GM21526 (cell line): ENCODE results near the gene PRND.
"Not testable (repeated sequence)": the region's sequence is repeated elsewhere in the genome, so short reads cannot be mapped to it uniquely, and the experiment has no call there.

ENCODE experiments used
- ATAC-seq: cut with Tn5 transposase; IDR thresholded peaks from one replicate; pipeline ENCODE4 v1.9.1; 2021; ENCODE audit warnings: moderate library complexity; ENCODE audit not compliant: unreplicated experiment, low FRiP score

Gene PRND

DNA sequence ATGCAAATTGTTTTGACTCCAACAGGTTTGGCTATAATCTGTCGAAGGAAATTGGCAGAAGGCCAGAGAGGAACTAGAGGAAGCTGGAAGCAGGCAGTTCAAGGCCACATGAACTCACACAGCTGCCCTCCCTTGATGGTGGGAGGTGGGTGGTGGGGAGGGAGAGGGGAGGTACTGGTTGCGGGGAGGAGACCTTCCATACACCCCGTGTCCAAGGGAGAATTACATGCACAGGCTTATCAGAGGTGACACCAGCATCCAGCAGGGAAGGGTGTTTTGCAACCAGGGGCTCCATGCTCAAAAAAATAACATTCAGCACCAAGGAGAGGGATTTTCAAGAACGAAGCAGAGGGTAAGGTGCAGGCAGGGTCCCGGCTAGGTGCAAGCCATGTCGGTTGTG, 9.1 kb downstream of the PRND start:
- ATAC-seq, result no peak

GRCh38 chr20:4736875-4737274, 15.2 kb downstream of the PRND start:
- ATAC-seq, result no peak

DNA sequence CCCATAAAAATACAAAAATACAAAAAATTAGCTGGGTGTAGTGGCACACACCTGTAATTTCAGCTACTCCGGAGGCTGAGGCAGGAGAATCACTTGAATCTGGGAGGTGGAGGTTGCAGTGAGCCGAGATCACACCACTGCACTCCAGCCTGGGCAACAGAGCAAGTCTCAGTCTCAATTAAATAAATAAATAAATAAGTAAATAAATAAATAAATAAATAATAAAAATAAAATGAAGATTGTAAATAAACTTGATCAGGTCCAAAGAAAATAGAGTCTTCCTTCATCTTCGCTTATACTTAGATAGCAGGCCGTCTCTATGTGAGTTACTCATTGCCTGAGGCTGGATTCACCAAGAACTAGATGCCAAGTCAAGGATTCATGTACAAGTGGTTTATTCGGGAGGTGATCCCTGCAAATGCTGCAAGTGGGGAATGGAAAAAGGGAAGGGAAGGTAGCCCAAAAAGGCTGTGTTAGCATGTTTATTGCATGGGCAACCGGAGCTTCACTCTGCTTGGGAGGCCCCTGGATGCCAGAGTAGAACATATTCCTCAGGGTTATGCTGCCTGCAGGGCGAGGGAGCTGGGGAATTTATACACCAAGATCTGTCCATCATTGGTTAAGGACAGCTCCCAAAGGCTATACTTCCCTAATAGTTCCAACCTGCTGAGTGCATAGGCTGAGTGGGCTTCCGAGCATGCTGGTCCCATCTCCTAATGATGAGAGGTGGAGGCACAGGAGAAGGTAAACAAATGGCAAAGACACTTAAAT, 16.3 kb downstream of the PRND start:
- ATAC-seq, result no peak

- no peak for ATAC-seq
These were observed 19.2 kb downstream of the PRND start for GRCh38 chr20:4740774-4741431.

DNA sequence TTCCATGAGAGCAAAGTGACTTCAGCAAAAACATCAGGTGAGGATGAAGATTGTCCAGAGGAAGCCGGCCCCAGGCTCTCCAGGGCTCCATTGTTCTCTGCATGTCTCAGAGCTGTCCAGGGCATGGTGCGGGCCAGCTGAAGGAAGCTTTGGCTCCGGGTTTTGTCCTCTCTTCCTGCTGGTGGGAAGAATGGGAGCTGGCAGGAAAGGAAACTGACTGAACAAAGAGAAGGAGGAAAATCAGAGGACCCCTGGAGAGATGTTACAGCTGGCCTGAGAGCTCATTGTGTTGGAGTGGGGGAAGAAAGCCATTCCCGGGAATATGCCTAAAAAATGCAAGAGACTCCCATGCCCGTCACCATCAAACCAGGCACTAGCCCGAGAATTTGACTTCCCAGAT, 27.1 kb downstream of the PRND start:
- no peak for ATAC-seq

DNA sequence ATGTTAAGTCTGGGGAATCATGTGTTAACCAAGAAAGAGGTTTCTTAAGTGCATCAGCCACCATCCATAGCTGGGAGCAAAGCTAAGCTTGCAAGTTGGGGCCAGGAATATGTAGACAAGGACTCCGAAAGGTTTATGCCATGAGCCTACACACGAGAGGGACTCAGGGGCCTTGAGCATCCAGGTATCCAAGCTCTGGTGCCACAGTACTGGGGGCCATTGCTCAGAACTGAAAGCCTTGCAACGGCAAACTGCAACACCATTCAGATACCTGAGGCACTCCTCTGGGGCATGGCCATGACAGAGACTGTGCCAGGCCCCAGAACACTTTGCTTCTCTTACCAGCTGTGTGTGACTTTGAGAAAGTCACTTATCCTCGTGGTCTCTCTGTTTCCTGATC, 27.6 kb downstream of the PRND start:
- ATAC-seq, result no peak

DNA sequence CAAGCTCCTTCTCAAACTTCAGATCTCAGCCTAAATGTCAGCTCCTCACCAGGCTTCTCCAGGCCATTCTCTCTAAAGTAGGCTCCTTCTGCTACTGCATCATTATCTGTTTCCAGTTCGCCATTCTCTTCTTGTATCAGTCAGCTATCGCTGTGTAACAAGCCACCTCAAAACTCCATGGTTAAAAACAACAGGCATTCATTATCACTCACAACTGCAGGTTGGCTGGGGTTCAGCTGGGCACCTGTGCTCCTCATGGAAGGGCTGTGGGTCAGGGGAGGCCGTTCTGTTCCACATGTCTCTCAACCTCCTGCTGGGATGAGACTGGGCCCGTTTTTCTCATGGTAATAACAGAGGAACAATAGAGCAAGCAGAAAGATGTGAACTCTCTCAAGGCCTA, 28.7 kb downstream of the PRND start:
- ATAC-seq, result no peak

- not testable (repeated sequence) for ATAC-seq
These were observed 37.6 kb downstream of the PRND start for GRCh38 chr20:4759100-4759884.

- ATAC-seq, result no peak
These were observed 41.6 kb downstream of the PRND start for GRCh38 chr20:4763261-4763660.

DNA sequence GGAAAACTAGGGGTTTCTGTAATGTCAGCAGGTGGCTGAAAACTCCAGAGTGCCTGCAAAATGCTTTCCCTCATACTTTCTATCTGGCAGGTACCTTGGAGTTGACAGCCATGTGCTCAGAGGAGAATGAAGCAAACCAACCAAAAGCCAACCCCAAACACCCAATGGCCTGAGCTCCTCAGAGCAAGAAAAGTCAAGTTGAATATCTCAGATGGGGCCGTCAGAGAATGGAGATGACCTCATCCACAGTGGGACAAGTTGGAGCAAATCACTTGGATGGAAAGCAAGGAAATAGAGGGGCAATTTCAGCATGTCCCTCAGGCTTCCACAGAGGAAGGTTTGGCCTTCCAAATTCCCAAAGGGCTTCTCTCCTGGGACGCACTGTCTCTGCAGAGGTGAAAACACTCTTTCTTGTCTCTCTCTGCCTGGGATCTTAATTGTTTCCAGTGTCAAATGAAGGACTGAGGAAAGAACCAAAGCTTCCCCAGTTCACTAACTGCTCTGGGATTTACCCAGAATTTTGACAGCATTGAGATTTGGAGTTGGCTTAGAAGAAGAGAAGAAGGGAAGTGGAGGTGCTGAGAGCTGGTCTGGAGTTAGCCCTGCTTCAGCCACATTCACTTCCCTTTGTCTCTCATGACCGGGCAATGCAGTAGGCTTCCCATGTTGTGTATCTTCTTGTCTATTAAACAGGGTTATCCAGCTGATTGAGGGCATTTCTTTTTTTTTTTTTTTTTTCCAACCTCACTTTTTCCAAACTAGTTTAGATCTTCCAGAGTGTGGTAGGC, 42.2 kb downstream of the PRND start:
- ATAC-seq, result no peak

DNA sequence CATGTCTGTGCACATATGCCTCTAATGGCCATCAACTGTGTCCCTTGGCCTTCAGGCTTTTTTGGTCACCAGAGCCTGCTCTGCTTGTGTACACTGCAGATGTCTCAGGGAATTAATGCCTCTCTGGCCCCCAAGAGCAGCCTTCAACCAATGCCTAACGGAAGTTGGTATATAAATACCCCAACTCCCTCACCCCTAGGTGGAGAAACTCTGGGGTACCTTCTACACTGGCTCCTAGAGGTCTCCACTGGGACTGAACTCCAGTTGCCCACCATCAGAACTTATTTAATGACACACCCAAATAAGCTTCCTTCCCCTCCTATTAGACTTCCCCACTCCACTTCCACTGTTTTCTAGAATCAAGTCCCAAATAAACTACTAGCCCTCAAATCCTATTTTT, 43.1 kb downstream of the PRND start:
- ATAC-seq, result no peak

GRCh38 chr20:4765681-4766080, 44.0 kb downstream of the PRND start:
- ATAC-seq, result no peak

GRCh38 chr20:4766631-4767030, 44.9 kb downstream of the PRND start:
- no peak for ATAC-seq

- ATAC-seq, result no peak
These were observed 45.4 kb downstream of the PRND start for GRCh38 chr20:4767084-4767483.

- ATAC-seq, result no peak
These were observed 47.6 kb downstream of the PRND start for GRCh38 chr20:4769328-4769727.

GRCh38 chr20:4770026-4770425, 48.3 kb downstream of the PRND start:
- no peak for ATAC-seq

DNA sequence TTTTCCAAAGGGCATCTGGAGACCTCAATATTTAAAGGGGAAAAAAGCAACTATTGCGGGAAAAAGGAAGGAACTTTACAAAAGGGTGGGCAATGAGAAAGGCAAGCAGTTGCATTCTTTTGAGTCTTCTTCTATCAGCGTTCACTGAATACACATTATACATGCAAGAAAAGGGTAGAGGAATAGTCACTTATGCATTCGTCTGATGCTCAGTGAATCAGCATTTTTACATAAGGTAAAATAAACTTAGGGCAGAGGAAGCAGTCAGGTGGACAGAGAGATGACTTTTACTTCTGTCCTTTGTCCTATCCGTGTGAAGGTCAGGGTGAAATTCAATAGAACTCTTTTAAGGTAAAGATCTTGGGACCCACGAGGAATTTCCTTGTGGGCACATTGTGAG, 49.3 kb downstream of the PRND start:
- no peak for ATAC-seq

GRCh38 chr20:4772132-4772531, 50.4 kb downstream of the PRND start:
- no peak for ATAC-seq

- ATAC-seq, result not testable (repeated sequence)
These were observed 51.3 kb downstream of the PRND start for GRCh38 chr20:4773014-4773413.

GRCh38 chr20:4773736-4774135, 52.0 kb downstream of the PRND start:
- ATAC-seq, result no peak

DNA sequence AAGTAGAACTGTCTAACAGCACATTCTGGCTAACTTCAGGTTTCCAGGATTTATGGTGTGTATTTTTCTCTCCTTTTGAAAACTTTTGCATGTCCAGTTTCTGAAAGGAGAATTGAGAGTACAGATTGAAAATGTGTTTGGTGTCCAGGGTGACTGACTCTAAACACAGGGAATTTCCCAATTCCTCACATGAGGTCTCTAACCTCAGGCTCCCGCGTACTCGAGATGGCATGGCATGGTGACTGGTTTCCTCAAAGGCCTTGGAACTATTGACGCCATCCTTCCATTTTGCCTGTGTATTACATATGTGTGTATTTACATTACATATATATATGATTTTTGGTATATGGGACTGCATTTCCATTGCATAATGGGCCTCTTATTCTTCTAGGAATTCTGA, 52.5 kb downstream of the PRND start:
- ATAC-seq, result no peak
